Frontal cortex (tissue), 4 donors: ENCODE results near the gene PARVB. TPM values are rescaled to one million over a fixed set of nuclear protein-coding genes. Genes with fewer than 3 reads are reported as not detected.

Experiments
- DNase-seq, 2 donors: peaks; one replicate each; pipeline ENCODE4 v3.0.0; 2012; ENCODE audit warnings: low spot score in 2 of 2
- FAIRE-seq: peaks from 2 replicates; lab custom pipeline; 2012; peaks lifted over from hg19 to GRCh38; lab: Jason Lieb, UNC
- total RNA-seq: library from RNA; depleted of rRNA; stranded (reverse); fragments of >200 nt; gene quantifications from one replicate; pipeline ENCODE4 v1.2.3, GENCODE V29; 2014
- donor health status: control.
- donor health status: control.
- donor health status: control.

Gene PARVB, protein sequence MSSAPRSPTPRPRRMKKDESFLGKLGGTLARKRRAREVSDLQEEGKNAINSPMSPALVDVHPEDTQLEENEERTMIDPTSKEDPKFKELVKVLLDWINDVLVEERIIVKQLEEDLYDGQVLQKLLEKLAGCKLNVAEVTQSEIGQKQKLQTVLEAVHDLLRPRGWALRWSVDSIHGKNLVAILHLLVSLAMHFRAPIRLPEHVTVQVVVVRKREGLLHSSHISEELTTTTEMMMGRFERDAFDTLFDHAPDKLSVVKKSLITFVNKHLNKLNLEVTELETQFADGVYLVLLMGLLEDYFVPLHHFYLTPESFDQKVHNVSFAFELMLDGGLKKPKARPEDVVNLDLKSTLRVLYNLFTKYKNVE
- total RNA-seq: 5.7 TPM

DNA sequence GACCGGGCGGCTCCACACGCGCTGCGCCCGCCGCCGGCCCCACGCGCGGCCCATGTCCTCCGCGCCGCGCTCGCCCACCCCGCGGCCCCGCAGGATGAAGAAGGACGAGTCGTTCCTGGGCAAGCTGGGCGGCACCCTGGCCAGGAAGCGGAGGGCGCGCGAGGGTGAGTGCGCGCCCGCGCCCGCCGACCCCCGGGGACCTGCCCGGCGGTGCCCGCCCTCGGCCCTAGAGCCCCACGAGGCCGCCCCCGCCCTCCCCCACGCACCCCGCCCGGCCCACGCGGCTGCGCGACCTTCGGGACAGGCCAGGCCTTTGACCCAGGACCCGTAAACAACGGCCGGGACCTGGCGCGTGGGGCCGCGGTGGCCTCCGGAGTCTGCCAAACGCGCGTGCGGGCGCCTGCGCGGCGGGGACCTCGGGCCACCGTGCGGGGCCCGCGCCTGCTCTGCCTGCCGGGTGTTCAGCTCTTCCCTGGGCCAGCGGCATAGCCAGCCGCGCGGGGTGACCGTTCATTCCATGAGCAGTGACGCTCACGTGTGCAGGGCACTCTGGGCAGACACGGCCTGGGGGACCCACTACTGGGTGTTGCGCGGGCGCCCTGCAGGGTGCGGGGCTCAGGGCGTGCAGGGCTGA is at the start of gene PARVB:
PARVB (plus strand) TSS at position 15 of the 634 bp plus-strand sequence; CDS start at position 53, 38 bp downstream.
- no peak for FAIRE-seq
- peak in 1 of 2 donors; percentile 53 for DNase-seq

DNA sequence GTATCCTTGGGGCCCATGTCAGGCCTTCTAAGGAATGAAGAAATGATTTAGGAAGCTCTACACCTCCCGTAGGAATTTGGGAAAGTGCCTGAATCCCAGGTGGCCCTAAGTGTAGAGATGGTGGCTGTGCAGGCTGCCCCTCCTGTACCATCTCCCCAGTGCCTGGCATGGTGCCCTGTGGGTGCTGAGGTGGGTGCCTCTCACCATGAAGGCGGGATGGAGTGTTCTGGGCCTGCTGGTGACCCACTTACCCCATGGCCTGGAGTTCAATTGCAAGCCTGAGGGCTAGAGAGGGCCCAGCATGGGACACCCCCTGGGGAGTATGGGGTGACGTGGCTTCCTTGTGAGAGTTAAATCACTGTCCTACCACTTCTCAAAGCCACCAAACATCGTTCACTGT is 49.1 kb upstream of the PARVB start:
- DNase-seq: no peak
- no peak for FAIRE-seq

DNA sequence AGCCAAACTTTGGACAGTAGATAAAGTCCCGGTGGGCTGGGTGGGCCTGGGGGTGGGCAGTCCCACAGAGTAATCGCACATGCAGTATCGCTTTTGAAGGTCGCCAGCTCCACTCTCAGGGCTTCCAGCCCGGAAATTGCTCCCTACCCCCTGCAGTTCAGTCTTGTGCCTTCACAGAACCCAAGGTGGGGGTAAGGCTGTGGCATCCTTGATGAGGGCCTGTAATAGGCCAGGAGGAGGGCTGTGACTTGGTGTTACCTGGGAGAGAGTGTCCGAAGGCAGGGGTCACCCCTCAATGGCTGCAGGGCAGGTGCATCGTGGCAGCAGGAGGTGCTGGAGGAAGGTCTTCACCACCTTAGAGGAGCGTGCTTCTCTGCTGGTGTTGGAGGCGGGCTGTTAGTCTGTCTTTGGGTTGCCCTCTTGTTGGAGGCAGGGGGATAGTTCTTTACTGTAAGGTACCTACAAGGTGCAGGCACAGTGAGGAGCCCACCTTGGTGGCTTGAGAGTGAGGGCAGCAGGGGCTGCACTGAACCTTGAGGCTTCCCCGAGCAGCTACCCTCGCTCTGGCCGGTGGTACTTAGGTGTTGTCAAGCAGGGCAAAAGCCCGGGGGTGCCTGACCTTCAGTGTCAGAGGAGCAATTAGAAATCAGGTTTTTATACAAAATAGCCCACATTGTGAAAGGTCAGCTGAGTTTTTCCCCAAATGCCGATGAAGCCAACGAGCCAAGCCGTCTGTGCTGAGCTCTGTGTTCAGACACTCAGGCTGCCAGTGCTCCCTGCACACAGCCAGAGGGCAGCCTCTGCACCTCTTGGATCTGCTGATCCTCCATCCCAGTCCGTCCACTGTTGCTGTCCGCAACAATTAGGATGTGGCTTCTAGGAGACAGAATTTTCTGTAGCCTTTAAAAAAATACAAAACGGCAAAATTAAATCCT is 47.0 kb upstream of the PARVB start:
- FAIRE-seq (no peak), DNase-seq (no peak)

DNA sequence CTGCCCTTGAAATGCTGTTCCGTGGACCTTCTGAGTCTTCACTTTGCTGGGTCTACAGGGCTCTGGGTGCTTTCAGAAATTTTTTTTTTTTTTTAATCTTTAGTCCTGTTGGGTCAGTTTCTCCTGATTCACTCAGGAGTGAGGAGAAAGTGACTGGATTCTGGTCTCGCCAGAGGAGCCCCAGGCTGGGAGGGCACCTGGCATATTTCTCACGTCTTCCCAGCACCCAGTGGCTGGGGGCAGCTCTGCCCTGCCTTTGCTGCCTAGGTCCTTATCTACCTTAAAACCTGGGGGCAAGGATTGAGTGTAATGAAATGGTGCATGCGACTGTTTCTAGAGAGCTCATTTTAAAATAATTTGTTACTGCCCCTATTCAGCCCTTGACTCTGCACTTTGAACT is 45.5 kb upstream of the PARVB start:
- DNase-seq: no peak
- FAIRE-seq: no peak

- no peak for DNase-seq
- FAIRE-seq: no peak
These were observed 43.5 kb upstream of the PARVB start for GRCh38 chr22:43980579-43980978.

- FAIRE-seq (no peak), DNase-seq (no peak)
These were observed 43.1 kb upstream of the PARVB start for GRCh38 chr22:43980996-43981395.

DNA sequence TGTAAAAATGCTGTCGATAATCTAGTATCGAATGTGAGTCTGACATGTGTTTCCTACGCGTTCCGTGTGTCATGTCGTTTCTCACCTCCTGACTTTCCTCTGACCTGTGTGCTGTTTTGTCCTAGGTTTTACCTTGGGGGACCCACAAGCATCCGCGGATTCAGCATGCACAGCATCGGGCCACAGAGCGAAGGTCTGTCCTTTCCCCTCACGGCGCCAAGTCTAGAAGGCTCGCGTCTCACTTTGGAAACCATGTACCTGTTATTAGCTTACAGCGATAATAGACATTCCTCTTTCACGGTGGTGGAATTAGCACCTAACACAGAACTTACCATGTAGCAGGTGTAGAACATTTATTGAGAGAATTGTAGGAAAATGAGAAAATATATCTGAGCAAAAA is 40.3 kb upstream of the PARVB start:
- DNase-seq: no peak
- FAIRE-seq: no peak

- no peak for FAIRE-seq
- no peak for DNase-seq
These were observed 38.6 kb upstream of the PARVB start for GRCh38 chr22:43985532-43985931.

GRCh38 chr22:43988116-43988820 is 35.8 kb upstream of the PARVB start:
- FAIRE-seq (no peak), DNase-seq (no peak)

- no peak for DNase-seq
- no peak for FAIRE-seq
These were observed 35.1 kb upstream of the PARVB start for GRCh38 chr22:43988960-43989359.

DNA sequence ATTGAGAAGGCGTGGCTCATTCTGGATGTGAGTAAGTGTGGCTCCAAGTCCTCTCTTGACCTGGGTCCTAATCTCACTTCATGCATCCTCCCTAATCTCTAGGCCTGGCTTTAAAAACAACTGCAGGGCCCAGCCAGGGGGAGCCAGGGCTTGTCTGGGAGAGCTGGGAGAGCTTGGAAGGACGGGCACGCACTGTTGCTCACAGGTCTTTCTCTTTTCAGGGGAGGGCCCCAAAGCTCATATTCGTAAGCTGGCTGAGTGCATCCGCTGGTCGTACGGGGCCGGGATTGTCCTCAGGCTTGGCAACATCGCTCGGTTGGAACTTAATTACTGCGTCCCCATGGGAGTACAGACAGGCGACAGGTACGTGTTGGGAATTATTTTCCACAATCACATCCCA is 34.1 kb upstream of the PARVB start:
- no peak for FAIRE-seq
- DNase-seq: no peak

GRCh38 chr22:43991316-43992020 is 32.6 kb upstream of the PARVB start:
- no peak for FAIRE-seq
- DNase-seq: no peak

DNA sequence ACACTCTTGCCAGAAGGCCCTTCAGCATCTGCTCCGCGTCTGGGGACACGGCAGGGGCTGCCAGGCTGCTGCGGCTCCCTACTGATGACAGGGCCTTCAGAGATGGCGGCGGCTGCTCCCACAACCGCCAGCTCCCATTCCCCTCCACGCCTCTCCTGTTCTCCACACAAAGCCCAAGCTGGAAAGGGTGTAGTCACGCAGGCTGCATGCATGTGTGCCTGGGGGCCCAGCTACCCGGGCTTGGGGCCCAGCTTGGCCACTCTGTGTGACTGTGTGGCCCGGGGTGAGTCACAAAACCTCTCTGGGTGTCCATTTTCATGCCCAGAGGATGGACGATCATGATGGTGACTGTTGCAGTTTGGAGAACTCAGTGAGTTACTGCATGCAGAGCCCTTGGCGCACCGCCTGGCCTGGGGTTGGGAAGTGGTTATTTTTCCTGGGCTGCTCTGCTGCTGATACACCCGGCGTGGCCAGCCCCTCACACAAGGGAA is 31.7 kb upstream of the PARVB start:
- FAIRE-seq: no peak
- no peak for DNase-seq

- FAIRE-seq: no peak
- DNase-seq: peak; percentile 38 to 78
These were observed 30.9 kb upstream of the PARVB start for GRCh38 chr22:43993072-43993760.

DNA sequence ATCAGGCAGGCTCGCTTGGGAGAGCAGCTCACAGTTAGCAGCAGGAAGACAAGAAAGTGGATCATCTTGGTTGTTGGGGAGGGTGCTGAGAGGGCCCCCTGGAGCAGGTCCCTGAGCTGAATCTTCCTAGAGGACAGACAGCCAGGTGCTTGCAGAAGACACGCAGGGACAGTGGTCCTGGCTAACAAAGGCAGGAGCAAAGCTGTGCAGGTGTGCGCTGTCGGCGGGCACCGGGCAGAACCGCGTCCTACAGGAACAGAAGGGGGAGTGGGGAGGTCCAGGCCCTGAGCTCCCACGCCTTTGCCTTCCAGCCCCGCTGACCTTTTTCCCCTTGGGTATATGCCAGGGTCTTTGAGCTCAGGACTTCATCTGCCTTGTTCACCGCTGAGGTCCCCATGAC is 30.1 kb upstream of the PARVB start:
- DNase-seq: no peak
- FAIRE-seq: no peak

DNA sequence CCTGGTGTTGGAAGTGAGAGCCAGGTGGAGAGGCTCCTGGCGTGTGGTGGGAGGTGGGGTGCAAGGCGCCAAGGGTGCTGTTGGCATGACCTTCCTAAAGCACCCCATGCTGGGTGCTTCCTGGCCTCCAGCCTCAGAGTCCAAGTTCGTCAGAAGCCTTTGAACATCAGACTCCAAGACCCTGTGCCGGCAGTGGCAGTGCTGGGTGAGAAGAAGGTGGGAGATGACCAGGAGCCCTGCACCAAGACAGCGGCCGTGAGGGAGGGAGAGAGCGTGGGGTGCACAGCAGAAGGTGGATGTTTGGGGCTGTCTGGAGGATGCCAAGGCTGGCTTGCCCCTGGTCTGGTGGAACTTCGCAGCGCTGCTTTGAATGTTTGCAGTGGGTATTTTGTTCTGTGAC is 29.7 kb upstream of the PARVB start:
- no peak for FAIRE-seq
- DNase-seq: no peak

DNA sequence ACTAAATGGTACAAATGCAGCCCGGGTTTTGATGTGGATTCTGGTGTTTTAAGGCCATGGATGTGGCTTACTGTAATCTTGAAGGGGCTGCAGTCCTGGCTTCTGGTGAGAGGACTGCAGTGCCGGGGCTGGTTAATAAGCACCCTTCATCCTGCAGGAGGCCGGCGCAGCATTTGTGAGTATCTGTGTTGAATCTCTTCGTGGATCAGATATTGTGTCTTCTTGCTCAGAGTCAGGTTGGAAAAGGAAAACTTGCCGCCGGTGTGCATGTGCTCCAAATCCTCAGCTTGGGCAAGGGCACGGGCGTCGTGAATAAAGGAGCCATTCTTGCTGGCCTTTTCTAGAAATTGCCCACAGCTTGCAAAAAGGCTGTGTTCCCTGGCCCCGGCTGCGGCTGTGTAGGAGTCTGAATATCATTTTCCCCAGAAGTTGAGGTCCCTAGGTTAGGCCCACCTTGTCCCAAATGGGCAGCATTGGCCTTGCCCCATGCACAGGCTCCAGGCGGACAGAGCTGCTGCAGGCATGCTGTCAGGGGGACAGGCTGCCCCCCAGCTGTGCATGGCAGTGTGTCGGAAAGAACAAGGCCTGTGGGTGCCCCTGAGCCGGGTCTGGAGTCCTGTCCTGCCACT is 28.9 kb upstream of the PARVB start:
- FAIRE-seq: no peak
- DNase-seq: no peak

GRCh38 chr22:43995798-43996169 is 28.3 kb upstream of the PARVB start:
- no peak for FAIRE-seq
- DNase-seq: no peak
